Ecto neural progenitor cell (in vitro differentiated cells): ENCODE measurements around the gene DESI2.

Experiments
- DNase-seq: peaks from one replicate; pipeline ENCODE4 v3.0.0-alpha.2; 2018; ENCODE audit warnings: low spot score

The DESI2 gene

DNA sequence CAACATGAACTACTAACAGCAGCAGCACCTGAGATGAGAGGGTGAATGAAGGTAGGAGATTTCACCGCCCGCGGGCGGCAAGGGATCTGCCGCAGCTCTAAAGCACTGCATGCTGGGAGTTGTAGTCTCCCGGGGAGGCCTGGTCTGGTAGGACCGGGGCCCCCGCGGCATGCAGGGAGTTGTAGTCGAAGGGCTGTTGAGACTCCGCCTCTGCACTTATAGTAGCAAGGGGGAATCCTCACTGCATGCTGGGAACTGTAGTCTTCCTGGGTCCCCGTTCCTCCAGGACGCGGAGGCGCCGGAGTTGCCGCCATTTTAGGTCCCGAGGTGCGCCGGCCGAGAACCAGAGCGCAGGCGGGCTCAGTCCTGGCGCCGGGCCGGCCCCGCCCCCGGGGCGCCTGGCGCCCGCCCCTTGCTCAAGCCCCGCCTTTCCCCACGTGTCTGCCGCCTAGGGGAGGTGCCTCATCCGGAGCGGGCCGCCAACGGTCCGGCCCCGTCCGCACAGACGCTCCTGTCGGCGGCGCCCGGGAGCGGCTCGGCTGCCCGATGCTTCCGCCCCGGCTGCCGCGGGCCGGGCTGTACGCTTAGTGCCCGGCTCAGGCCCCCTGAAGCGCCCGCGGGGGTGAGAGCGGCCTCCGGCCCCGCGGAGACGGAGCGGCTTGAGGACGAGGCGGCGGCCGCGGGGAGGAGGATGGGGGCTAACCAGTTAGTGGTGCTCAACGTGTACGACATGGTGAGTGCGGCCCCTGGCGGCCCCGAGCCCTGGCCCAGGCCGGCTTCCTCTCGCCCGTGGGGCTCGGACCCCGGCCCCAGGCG, at the start of gene DESI2:
TSS of gene DESI2 (plus strand) at position 504 of the 816 bp plus-strand sequence. CDS start at position 692, 188 bp downstream.
- DNase-seq, result peak; percentile 98

GRCh38 chr1:244603498-244603897, 49.4 kb upstream of the DESI2 start:
- DNase-seq, result no peak

DNA sequence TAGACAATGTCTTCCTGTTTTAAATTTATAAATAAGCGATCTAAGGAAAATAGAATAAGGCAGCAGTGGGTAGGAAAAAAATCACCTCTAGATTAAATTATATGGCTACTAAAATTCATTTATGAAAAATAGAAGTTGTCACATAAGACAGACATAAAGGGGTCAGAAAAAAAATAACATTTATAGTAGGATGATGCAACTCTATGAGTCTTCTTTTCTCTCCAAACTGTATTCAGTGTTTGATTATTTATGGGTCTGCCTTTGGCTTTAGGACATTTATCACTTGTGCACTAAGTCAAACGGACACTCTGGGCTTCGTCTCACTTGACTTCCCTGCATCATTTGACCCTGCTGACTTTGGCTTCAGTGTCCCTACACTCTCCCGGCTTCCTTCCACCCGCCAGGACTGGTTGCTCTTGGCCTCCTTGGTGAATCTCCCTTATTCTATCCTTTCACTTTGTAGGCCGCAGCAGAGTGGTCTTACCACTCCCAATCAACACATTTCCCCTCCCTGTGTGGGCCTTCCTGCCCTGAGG, 47.0 kb upstream of the DESI2 start:
- no peak for DNase-seq

- DNase-seq, result no peak
These were observed 38.7 kb upstream of the DESI2 start for GRCh38 chr1:244614113-244614836.

DNA sequence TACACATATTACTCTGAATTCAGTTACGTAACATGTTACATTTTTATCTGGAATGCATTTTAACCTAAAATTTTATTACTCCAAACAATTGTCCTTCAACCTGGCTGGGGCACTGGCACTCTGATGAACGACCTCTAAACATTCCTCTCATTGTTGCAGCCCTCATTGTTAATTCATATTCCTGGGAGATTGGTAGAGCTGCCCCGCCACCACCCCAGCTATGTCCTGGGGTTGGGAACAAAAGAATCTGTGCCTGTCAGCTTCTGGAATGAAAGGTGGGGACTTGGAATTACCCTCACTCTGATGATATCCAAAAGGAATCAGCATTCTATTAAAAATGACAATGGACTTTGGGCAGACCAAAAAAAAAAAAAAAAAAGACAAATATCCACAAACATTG, 38.0 kb upstream of the DESI2 start:
- DNase-seq, result no peak

DNA sequence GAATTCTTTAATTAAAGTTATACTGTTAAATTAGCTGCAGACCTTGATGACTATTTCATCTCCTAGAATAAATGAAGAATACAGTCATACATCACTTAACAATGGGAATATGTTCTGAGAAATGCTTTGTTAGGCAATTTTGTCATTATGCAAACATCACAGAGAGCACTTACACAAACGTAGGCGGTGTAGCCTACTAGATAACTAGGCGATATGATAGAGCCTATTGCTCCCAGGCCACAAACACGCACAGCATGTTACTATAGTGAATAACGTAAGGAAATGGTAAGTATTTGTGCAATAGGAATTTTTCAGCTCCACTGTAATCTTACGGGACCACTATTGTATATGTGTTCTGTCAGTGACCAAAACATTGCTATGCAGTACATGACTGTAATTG, 37.6 kb upstream of the DESI2 start:
- no peak for DNase-seq

DNA sequence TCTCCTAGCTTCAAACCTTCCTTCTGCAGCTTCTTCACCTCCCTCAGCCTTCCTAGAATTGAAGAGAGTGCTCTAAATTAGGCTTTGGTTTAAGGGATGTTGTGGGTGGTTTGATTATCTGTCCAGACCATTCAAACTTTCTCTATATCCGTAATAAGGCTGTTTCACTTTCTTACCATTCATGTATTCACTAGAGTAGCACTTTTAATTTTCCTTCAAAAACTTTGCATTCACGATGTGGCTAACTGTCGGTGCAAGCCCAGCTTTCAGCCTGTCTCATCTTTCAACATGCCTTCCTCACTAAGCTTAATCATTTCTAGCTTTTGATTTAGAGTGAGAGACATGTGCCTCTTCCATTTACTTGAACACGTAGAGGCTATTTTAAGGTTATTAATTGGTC, 26.2 kb upstream of the DESI2 start:
- DNase-seq, result no peak

DNA sequence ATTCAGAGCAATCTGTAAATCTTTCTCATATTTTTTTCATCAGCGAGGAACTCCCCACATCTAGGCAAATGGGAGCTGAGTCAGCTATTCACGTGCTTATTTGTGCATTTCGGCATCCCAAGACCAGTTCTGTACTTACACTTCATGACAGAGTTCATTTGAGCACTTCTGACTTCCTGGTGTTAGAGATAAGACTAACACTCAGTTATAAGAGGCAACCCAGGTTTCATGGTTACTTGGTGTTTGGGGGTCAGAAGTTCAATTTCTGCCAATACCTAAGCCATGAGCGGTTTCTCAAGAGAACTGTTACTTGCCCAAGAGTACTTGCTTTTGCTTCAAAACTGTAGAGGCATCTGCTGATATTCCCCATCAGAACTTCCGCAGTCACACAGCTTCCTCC, 24.1 kb upstream of the DESI2 start:
- no peak for DNase-seq

DNA sequence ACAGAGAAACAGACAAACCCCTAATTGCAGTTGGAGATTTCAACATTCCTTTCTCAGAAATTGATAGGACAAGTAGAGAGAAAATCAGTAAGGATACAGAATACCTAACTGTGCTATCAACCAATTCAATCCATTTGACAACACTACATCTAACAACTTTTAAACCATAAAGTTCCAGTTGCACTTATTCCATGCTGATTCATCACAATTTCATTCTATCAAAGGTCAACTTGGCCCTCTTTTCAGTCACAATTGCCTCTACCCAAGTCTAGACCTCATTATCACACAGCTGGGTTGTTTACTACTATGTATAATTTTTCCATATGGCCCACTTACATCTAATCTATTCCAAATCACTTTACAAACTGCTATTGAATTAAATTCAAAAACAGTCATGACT, 19.8 kb upstream of the DESI2 start:
- no peak for DNase-seq

GRCh38 chr1:244634546-244634945, 18.4 kb upstream of the DESI2 start:
- no peak for DNase-seq

- no peak for DNase-seq
These were observed 16.3 kb upstream of the DESI2 start for GRCh38 chr1:244636488-244637259.

DNA sequence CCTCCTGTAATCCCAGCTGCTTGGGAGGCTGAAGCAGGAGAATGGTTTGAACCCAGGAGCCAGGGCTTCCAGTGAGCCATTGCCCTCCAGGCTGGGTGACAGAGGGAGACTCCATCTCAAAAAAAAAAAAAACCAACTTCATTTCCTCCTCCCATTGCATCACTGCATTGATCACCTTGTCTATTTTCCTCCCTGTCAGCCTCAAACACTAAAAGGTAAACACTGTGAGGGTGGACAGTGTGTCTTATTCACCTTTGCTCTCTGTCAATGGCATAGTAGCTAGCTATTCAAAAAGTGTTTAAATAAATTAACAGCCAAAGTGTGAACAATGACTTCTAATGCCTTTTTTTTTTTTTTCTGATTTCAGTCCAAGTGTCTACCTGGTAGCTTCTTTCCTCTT, 13.4 kb upstream of the DESI2 start:
- no peak for DNase-seq

DNA sequence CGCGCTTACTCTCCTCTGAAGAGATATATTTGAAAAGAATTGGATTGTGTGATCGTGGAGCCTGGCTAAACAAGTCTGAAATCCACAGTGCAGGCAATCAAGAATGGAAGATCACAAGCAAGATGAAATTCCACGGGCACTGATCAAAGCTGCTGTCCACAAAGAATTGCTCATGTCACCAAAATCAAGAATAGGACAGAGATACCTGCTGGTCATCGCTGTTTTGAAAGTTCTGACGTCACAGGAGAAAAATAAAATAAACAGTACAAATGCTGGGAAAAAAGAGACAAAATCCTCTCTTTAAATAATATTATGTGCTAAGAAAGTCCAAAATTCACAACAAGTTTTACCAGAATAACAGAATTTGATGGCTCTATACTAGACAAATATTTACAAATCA, 12.0 kb upstream of the DESI2 start:
- DNase-seq, result no peak

GRCh38 chr1:244642526-244642925, 10.4 kb upstream of the DESI2 start:
- DNase-seq, result no peak

DNA sequence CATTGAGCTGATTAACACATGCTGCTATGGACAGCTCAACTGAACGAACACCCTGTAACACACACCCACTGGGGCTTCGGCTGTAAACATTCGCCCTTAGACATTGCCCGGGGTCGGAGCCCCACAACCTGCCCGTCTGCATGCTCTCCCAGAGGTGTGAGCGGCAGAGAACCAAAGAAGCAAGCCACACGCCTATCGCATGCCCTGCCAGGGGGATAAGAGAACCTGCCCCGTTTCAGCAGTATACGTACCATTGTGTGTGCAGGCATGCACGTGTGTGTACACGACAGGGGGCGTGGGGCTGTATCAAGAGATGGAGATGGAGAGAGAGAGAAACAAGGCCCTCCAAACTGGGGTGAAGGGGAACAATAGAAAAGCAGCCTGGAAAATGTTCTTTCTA, 9.9 kb upstream of the DESI2 start:
- DNase-seq, result no peak

- DNase-seq, result no peak
These were observed 7.5 kb upstream of the DESI2 start for GRCh38 chr1:244645414-244645813.

- DNase-seq, result no peak
These were observed 7.0 kb upstream of the DESI2 start for GRCh38 chr1:244645890-244646289.

GRCh38 chr1:244647819-244648218, 5.1 kb upstream of the DESI2 start:
- no peak for DNase-seq

DNA sequence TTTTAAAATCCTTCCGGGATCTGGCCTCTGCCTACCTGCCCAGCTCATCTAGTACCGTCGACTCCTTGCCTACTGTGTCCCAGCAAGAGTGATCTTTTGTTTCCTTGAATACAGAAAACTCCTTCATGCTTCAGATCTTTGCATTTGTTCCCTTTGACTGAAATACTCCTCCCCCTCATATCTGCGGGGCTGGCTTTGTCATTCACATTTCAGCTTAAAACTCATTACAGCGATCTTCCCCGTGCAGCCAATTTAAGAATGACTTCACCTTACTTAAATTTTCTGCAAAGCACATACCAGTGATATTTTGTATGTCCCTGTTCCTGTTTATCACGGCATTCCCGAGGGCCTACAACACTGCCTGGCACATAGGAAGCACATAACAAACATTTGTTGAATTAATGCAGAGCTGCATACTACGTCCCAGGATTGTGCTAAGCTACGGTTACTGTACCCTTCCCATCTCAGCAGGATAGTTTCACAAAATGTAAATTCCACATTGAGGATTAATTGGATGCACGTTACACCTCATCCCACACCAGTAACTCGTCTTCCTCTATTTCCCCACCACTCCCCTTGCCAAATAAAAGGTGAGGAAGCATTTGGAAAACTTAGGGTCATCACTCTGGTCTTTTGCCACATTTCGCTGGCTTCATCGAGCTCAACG, 837 bp upstream of the DESI2 start:
- no peak for DNase-seq

DNA sequence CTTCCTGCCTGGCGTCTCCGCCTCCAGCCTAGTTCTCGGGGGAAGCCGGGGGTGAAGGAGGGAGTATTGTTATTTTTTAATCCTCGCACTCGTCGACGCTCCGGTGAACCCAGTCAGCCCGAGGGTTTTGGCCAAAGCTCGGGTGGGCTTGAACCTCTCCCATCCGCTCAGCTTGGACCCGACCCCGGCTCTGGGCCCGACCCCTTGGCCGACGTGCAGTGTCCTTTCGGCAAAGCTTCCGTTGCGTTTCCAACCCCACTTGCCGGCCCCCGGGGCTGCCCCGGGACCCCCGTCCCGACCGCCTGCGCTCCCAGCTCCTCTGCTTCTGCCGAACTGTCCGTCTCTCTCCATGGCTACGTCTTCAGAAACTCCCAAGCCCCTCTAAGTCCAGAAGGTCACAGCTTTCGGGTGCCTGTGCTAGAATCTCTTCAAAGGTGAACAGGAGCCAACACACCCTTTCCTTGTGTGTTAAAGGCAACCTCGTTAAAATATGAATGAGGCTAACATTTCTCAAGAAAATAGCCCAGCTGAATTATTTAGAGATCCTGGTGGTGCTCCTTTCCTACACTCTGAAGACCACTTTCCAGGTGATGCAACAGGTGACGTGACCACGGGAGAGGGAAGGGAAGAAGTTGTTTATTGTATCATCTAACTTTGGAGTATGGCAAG, 647 bp downstream of the DESI2 start:
- no peak for DNase-seq
